Fibroblast of skin of back (primary cell): ENCODE measurements around the gene RERE.

Source experiments
- DNase-seq: peaks from one replicate; pipeline ENCODE4 v3.0.0-alpha.2; 2013

Gene RERE

GRCh38 chr1:8537991-8538390 is 279.4 kb downstream of the RERE start:
- no peak for DNase-seq

- DNase-seq, result no peak
Observed at GRCh38 chr1:8536515-8536914, 280.9 kb downstream of the RERE start.

- no peak for DNase-seq
Observed at GRCh38 chr1:8533907-8534306, 283.5 kb downstream of the RERE start.

- no peak for DNase-seq
Observed at GRCh38 chr1:8533124-8533523, 284.3 kb downstream of the RERE start.

GRCh38 chr1:8529901-8530300 is 287.5 kb downstream of the RERE start:
- DNase-seq, result no peak

GRCh38 chr1:8527941-8528340 is 289.5 kb downstream of the RERE start:
- DNase-seq, result no peak

- DNase-seq, result peak; percentile 94
Observed at GRCh38 chr1:8525558-8526275, 291.7 kb downstream of the RERE start.

- peak; percentile 60 for DNase-seq
Observed at GRCh38 chr1:8525216-8525557, 292.3 kb downstream of the RERE start.

GRCh38 chr1:8524627-8525157 is 292.7 kb downstream of the RERE start:
- DNase-seq, result peak; percentile 13

- no peak for DNase-seq
Observed at GRCh38 chr1:8523666-8524206, 293.7 kb downstream of the RERE start.

GRCh38 chr1:8520483-8520966 is 296.9 kb downstream of the RERE start:
- no peak for DNase-seq

GRCh38 chr1:8519167-8519566 is 298.3 kb downstream of the RERE start:
- DNase-seq, result no peak

- no peak for DNase-seq
Observed at GRCh38 chr1:8518490-8518801, 299.0 kb downstream of the RERE start.

GRCh38 chr1:8517661-8518489 is 299.6 kb downstream of the RERE start:
- DNase-seq, result peak; percentile 40

- DNase-seq, result peak; percentile 52
Observed at GRCh38 chr1:8516793-8517556, 300.5 kb downstream of the RERE start.

- DNase-seq, result no peak
Observed at GRCh38 chr1:8516278-8516777, 301.1 kb downstream of the RERE start.

- DNase-seq, result no peak
Observed at GRCh38 chr1:8512504-8512903, 304.9 kb downstream of the RERE start.

GRCh38 chr1:8510041-8510823 is 307.2 kb downstream of the RERE start:
- DNase-seq, result peak; percentile 83

- DNase-seq, result no peak
Observed at GRCh38 chr1:8509579-8509978, 307.9 kb downstream of the RERE start.

GRCh38 chr1:8506995-8507615 is 310.3 kb downstream of the RERE start:
- no peak for DNase-seq

GRCh38 chr1:8506456-8506855 is 311.0 kb downstream of the RERE start:
- DNase-seq, result no peak
